Central memory CD8-positive, alpha-beta T cell (primary cell): ENCODE results near the gene SNX18.

Source experiments
- ATAC-seq: fragments of 150-1000 bp; cut with Tn5 transposase; replicated peaks from 2 replicates; pipeline ENCODE4 v1.10.0; 2022; ENCODE audit warnings: mild to moderate bottlenecking, moderate FRiP score, moderate number of reproducible peaks; ENCODE audit not compliant: poor library complexity, severe bottlenecking; ENCODE audit errors: extremely low read depth
- DNase-seq, 2 donors: peaks; one replicate each; pipeline ENCODE4 v3.0.0; 2021; ENCODE audit warnings: low spot score in 2 of 2
- H3K27ac Mint-ChIP-seq: one replicate; pipeline ENCODE4 v1.8.0; 2022; ENCODE audit warnings: low read depth, mild to moderate bottlenecking, moderate library complexity, mixed read lengths
- H3K27me3 Mint-ChIP-seq: one replicate; pipeline ENCODE4 v1.8.0; 2022; ENCODE audit warnings: mixed read lengths
- H3K36me3 Mint-ChIP-seq: one replicate; pipeline ENCODE4 v1.8.0; 2022; ENCODE audit warnings: mild to moderate bottlenecking, moderate library complexity, mixed read lengths; ENCODE audit not compliant: insufficient read depth
- H3K4me1 Mint-ChIP-seq: one replicate; pipeline ENCODE4 v1.8.0; 2022; ENCODE audit warnings: mixed read lengths
- H3K4me3 Mint-ChIP-seq: one replicate; pipeline ENCODE4 v1.8.0; 2022; ENCODE audit warnings: mild to moderate bottlenecking, moderate library complexity, mixed read lengths
- H3K9me3 Mint-ChIP-seq: one replicate; pipeline ENCODE4 v1.8.0; 2022; ENCODE audit warnings: mixed read lengths

SNX18 gene

GRCh38 chr5:54577937-54578653 lies 60.5 kb downstream of the SNX18 start:
- H3K27ac Mint-ChIP-seq = no peak overlapping the region
- H3K36me3 Mint-ChIP-seq = peaks cover 2% of the 10 kb centered on the region
- H3K9me3 Mint-ChIP-seq = no peaks in the 10 kb centered on the region
- ATAC-seq (no peak), DNase-seq (no peak)
- no peaks in the 10 kb centered on the region for H3K27me3 Mint-ChIP-seq
- H3K4me1 Mint-ChIP-seq = peaks cover 49% of the 10 kb centered on the region
- no peak overlapping the region for H3K4me3 Mint-ChIP-seq

- H3K36me3 Mint-ChIP-seq = peaks cover 2% of the 10 kb centered on the region
- no peak overlapping the region for H3K4me3 Mint-ChIP-seq
- no peaks in the 10 kb centered on the region for H3K9me3 Mint-ChIP-seq
- no peaks in the 10 kb centered on the region for H3K27me3 Mint-ChIP-seq
- no peak for ATAC-seq
- no peak overlapping the region for H3K27ac Mint-ChIP-seq
- H3K4me1 Mint-ChIP-seq = peaks cover 34% of the 10 kb centered on the region
- DNase-seq = no peak
Observed at GRCh38 chr5:54579591-54580295, 62.2 kb downstream of the SNX18 start.

GRCh38 chr5:54580997-54581811 lies 63.6 kb downstream of the SNX18 start:
- DNase-seq = no peak
- Mint-ChIP-seq H3K27me3 (no peaks in the 10 kb centered on the region), H3K4me3 (no peak overlapping the region), H3K27ac (peak overlapping the region; percentile 4), H3K4me1 (peaks cover 23% of the 10 kb centered on the region), H3K9me3 (peaks cover under 1% of the 10 kb centered on the region), H3K36me3 (peaks cover 2% of the 10 kb centered on the region)
- ATAC-seq = no peak

GRCh38 chr5:54581831-54582548 lies 64.4 kb downstream of the SNX18 start:
- Mint-ChIP-seq H3K4me1 (peaks cover 23% of the 10 kb centered on the region), H3K27ac (peak overlapping the region; percentile 4), H3K9me3 (peaks cover 5% of the 10 kb centered on the region), H3K27me3 (no peaks in the 10 kb centered on the region), H3K36me3 (peaks cover 2% of the 10 kb centered on the region), H3K4me3 (no peak overlapping the region)
- ATAC-seq (no peak), DNase-seq (no peak)

- H3K36me3 Mint-ChIP-seq = no peaks in the 10 kb centered on the region
- H3K27me3 Mint-ChIP-seq = no peaks in the 10 kb centered on the region
- H3K4me3 Mint-ChIP-seq = no peak overlapping the region
- no peak overlapping the region for H3K27ac Mint-ChIP-seq
- peaks cover 11% of the 10 kb centered on the region for H3K4me1 Mint-ChIP-seq
- DNase-seq = no peak
- ATAC-seq = no peak
- H3K9me3 Mint-ChIP-seq = peaks cover 5% of the 10 kb centered on the region
Observed at GRCh38 chr5:54586336-54586735, 68.8 kb downstream of the SNX18 start.

GRCh38 chr5:54589786-54590185 lies 72.2 kb downstream of the SNX18 start:
- ATAC-seq (no peak), DNase-seq (no peak)
- no peak overlapping the region for H3K4me3 Mint-ChIP-seq
- H3K36me3 Mint-ChIP-seq = no peaks in the 10 kb centered on the region
- no peak overlapping the region for H3K27ac Mint-ChIP-seq
- peaks cover 6% of the 10 kb centered on the region for H3K4me1 Mint-ChIP-seq
- H3K27me3 Mint-ChIP-seq = no peaks in the 10 kb centered on the region
- peaks cover 5% of the 10 kb centered on the region for H3K9me3 Mint-ChIP-seq

GRCh38 chr5:54590824-54591223 lies 73.3 kb downstream of the SNX18 start:
- H3K4me3 Mint-ChIP-seq = no peak overlapping the region
- no peaks in the 10 kb centered on the region for H3K27me3 Mint-ChIP-seq
- H3K4me1 Mint-ChIP-seq = peaks cover 8% of the 10 kb centered on the region
- no peak overlapping the region for H3K27ac Mint-ChIP-seq
- DNase-seq (no peak), ATAC-seq (no peak)
- H3K36me3 Mint-ChIP-seq = no peaks in the 10 kb centered on the region
- H3K9me3 Mint-ChIP-seq = peaks cover 5% of the 10 kb centered on the region

- DNase-seq (no peak), ATAC-seq (no peak)
- H3K4me1 Mint-ChIP-seq = peaks cover 10% of the 10 kb centered on the region
- H3K9me3 Mint-ChIP-seq = peaks cover 20% of the 10 kb centered on the region
- no peaks in the 10 kb centered on the region for H3K27me3 Mint-ChIP-seq
- no peaks in the 10 kb centered on the region for H3K36me3 Mint-ChIP-seq
- no peak overlapping the region for H3K4me3 Mint-ChIP-seq
- no peak overlapping the region for H3K27ac Mint-ChIP-seq
Observed at GRCh38 chr5:54593779-54594178, 76.2 kb downstream of the SNX18 start.

GRCh38 chr5:54594181-54594580 lies 76.6 kb downstream of the SNX18 start:
- DNase-seq = no peak
- H3K9me3 Mint-ChIP-seq = peaks cover 20% of the 10 kb centered on the region
- H3K27me3 Mint-ChIP-seq = no peaks in the 10 kb centered on the region
- no peaks in the 10 kb centered on the region for H3K36me3 Mint-ChIP-seq
- no peak overlapping the region for H3K27ac Mint-ChIP-seq
- no peak overlapping the region for H3K4me3 Mint-ChIP-seq
- peaks cover 10% of the 10 kb centered on the region for H3K4me1 Mint-ChIP-seq
- no peak for ATAC-seq

GRCh38 chr5:54595721-54596120 lies 78.2 kb downstream of the SNX18 start:
- H3K36me3 Mint-ChIP-seq = no peaks in the 10 kb centered on the region
- no peak overlapping the region for H3K27ac Mint-ChIP-seq
- peaks cover 20% of the 10 kb centered on the region for H3K9me3 Mint-ChIP-seq
- DNase-seq (no peak), ATAC-seq (no peak)
- H3K27me3 Mint-ChIP-seq = no peaks in the 10 kb centered on the region
- peaks cover 8% of the 10 kb centered on the region for H3K4me1 Mint-ChIP-seq
- H3K4me3 Mint-ChIP-seq = no peak overlapping the region
